IPS DF 4.7 (cell line): Measurements from ENCODE around the gene CARS2.
"Not testable (repeated sequence)": the region's sequence is repeated elsewhere in the genome, so short reads cannot be mapped to it uniquely, and the experiment has no call there.

ENCODE experiments used
- DNase-seq: peaks from one replicate; pipeline ENCODE4 v3.0.0-alpha.2; 2013; ENCODE audit warnings: low spot score; ENCODE audit errors: extremely low read depth

The CARS2 gene

GRCh38 chr13:110705826-110706569 is at the start of gene CARS2:
Gene CARS2 (minus strand): TSS chr13:110706116. CDS start chr13:110706093, 23 bp downstream.
- DNase-seq = no peak

- no peak for DNase-seq
Measured at GRCh38 chr13:110748271-110748670, 42.4 kb upstream of the CARS2 start.

GRCh38 chr13:110746438-110746837 is 40.5 kb upstream of the CARS2 start:
- no peak for DNase-seq

- DNase-seq = no peak
Measured at GRCh38 chr13:110743687-110744086, 37.8 kb upstream of the CARS2 start.

GRCh38 chr13:110737555-110737954 is 31.6 kb upstream of the CARS2 start:
- no peak for DNase-seq

- no peak for DNase-seq
Measured at GRCh38 chr13:110734561-110734960, 28.6 kb upstream of the CARS2 start.

GRCh38 chr13:110731072-110731471 is 25.2 kb upstream of the CARS2 start:
- no peak for DNase-seq

- DNase-seq = no peak
Measured at GRCh38 chr13:110726726-110727125, 20.8 kb upstream of the CARS2 start.

- DNase-seq = not testable (repeated sequence)
Measured at GRCh38 chr13:110726153-110726552, 20.2 kb upstream of the CARS2 start.

- DNase-seq = no peak
Measured at GRCh38 chr13:110723598-110723997, 17.7 kb upstream of the CARS2 start.

GRCh38 chr13:110722971-110723370 is 17.1 kb upstream of the CARS2 start:
- no peak for DNase-seq

- no peak for DNase-seq
Measured at GRCh38 chr13:110719036-110719710, 13.3 kb upstream of the CARS2 start.

GRCh38 chr13:110716247-110716515 is 10.3 kb upstream of the CARS2 start:
- DNase-seq = no peak

- DNase-seq = no peak
Measured at GRCh38 chr13:110715395-110716246, 9.7 kb upstream of the CARS2 start.

GRCh38 chr13:110714797-110715394 is 9.0 kb upstream of the CARS2 start:
- DNase-seq = no peak

GRCh38 chr13:110713981-110714796 is 8.3 kb upstream of the CARS2 start:
- DNase-seq = no peak

GRCh38 chr13:110713642-110713952 is 7.7 kb upstream of the CARS2 start, which contains the start of gene ING1:
Gene ING1 (plus strand): TSS chr13:110713700. CDS start chr13:110714150, 450 bp downstream.
- no peak for DNase-seq

GRCh38 chr13:110712849-110713641 is 7.1 kb upstream of the CARS2 start:
- DNase-seq = no peak

- DNase-seq = no peak
Measured at GRCh38 chr13:110712081-110712848, 6.3 kb upstream of the CARS2 start.
